SKM-1 treated with dmso at 0.1 percent for 144 hours (cell line): ENCODE results near the gene PPP2R5C.

Source experiments
- DNase-seq: peaks from one replicate; lab custom pipeline; 2025; ENCODE audit not compliant: unreplicated experiment; lab: John Stamatoyannopoulos, UW

PPP2R5C gene

GRCh38 chr14:101859958-101860357 is 98.4 kb downstream of the PPP2R5C start:
- no peak for DNase-seq

GRCh38 chr14:101861464-101861863 is 100.0 kb downstream of the PPP2R5C start:
- no peak for DNase-seq

GRCh38 chr14:101862177-101862576 is 100.7 kb downstream of the PPP2R5C start:
- no peak for DNase-seq

DNA sequence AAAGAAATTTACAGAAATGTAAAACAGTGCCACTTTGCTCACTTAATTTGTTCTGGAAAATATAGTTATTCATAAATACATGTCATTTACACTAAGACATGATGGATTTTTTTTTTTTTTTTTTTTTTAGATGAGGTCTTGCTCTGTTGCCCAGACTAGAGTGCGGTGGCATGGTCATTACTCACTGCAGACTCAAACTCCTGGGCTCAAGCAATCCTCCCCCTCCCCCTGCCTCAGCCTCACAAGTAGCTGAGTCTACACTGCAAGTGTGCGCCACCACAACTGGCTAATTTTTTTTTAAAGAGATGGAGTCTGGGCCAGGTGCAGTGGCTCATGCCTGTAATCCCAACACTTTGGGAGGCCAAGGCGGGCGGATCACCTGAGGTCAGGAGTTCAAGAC is 101.2 kb downstream of the PPP2R5C start:
- DNase-seq = no peak

- no peak for DNase-seq
Measured at GRCh38 chr14:101865288-101865687, 103.8 kb downstream of the PPP2R5C start.

DNA sequence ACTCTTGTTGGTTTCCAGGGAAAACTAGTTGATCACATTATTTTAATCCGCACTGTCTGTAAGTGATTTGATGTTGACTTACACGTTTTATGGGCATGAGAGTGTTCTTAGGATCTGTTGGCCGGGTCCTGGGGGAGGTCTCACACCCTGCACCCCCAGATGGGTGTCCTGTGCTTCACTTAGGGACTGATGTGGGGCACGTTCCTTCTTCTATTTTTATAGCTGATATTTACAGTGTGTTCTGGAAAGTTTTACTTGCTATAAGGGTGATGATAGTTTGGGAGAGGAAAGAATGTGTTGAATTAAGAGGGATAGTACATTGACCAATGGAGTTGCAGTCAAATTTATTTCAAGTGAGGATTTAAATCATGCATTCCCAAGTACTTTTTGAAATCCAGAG is 106.3 kb downstream of the PPP2R5C start:
- DNase-seq = no peak

GRCh38 chr14:101869217-101869616 is 107.7 kb downstream of the PPP2R5C start:
- no peak for DNase-seq

DNA sequence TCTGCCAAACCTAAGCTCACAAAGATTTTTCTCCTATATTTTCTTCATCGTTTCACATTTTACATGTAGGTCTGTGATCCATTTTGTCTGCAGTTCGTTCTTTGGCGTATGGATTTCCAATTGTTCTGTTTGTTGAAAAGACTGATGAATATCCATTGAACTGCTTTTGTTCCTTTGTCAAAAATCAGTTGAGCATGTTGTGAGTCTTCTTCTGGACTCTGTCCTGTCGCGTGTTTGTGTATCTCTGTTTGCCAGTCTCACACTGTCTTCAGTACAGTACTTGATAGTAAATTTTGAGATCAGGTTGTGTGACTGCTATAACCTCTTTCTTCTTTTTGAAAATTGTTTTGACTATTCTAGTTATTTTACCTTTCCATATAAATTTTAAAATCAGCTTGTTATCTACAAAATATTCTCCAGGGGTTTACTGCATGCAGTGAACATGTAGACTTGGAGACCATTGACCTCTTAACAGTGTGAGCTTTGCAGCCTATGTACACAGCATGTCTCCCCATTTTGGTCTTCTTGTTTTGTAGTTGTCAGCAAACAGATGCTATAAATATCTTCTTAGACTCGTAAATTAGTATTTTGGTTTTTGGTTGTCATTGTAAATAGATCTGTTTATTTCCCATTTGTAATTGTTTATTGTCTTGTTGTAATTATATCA is 108.9 kb downstream of the PPP2R5C start:
- DNase-seq = no peak

GRCh38 chr14:101872346-101872745 is 110.8 kb downstream of the PPP2R5C start:
- DNase-seq = no peak

GRCh38 chr14:101873076-101873825 is 111.7 kb downstream of the PPP2R5C start:
- no peak for DNase-seq

- DNase-seq = no peak
Measured at GRCh38 chr14:101873991-101874390, 112.5 kb downstream of the PPP2R5C start.

- DNase-seq = no peak
Measured at GRCh38 chr14:101875041-101875726, 113.7 kb downstream of the PPP2R5C start.

DNA sequence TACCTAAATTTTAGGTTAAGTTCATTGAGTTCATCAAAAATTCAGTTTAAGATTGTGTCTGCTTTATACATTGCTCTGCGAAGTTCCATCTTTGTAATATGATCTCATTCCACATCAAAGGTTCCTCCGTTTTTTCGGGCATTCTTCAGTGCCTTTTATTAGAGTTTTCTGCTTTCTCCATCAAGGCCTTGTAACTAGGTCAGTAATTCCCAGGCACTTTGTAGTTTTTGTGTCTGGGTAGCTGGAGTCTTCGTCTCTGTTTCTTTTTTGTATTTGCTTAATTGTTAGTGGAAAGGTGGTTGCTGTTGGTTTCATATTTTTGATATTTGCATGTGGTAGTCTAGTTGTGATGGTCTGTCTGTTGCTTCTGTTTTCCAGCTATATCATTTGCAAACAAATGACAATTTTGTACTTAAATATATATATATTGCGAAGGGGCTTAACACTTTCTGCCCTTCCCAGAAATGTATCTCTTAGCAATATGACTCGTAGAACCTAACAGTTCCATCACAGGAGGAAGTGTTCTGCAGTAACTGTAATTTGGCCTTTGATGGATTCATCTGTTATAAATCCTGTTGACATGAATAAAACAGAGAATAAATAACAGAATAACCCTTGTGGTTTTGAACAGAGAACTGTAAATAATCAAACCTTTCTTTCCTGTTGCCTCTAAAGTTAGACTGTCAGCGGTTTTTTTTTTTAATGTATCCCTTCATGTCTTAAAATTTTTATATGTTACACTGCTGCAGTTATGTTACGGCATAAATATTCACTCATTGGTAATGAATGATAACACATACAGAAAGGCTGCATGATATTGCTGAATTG is 114.4 kb downstream of the PPP2R5C start:
- no peak for DNase-seq

DNA sequence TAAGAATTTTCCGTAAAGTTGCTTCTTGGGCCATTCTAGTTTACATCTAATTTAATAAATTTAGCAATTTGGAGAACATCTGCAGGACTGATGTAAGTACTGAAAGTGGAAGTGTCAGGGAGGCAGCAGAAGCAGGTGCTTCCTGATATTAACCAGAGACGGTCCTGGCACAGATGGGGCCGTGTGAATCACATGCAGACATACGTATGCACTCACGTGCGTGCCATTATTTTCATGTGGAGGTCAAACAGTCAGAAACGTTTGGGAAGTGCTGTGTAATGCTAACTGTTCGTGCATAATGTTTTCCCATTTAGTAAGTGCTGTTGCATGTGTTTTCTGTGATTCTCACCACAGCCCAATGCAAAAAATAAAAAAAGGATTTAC is 115.0 kb downstream of the PPP2R5C start:
- peak; percentile 44 for DNase-seq

DNA sequence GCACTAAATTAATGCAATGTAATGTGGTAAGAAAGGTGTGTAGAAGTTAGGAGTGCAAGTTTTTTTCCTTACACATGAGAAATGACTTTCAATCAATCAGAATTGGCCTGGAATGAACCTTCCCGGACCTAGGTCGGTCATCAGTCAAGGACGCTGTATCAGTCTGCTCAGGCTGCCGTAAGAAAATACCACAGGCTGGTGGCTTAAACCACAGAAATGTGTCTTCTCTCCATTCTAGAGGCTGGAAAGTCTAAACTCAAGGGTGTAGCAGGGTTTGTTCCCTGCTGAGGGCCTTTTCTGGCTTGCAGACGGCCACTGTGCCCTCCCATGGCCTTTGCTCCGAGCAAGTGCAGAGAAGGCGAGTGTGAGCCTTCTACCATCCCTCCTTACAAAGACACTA is 116.3 kb downstream of the PPP2R5C start:
- DNase-seq = no peak

GRCh38 chr14:101878211-101878821 is 116.8 kb downstream of the PPP2R5C start:
- no peak for DNase-seq

- DNase-seq = no peak
Measured at GRCh38 chr14:101878822-101879528, 117.5 kb downstream of the PPP2R5C start.

DNA sequence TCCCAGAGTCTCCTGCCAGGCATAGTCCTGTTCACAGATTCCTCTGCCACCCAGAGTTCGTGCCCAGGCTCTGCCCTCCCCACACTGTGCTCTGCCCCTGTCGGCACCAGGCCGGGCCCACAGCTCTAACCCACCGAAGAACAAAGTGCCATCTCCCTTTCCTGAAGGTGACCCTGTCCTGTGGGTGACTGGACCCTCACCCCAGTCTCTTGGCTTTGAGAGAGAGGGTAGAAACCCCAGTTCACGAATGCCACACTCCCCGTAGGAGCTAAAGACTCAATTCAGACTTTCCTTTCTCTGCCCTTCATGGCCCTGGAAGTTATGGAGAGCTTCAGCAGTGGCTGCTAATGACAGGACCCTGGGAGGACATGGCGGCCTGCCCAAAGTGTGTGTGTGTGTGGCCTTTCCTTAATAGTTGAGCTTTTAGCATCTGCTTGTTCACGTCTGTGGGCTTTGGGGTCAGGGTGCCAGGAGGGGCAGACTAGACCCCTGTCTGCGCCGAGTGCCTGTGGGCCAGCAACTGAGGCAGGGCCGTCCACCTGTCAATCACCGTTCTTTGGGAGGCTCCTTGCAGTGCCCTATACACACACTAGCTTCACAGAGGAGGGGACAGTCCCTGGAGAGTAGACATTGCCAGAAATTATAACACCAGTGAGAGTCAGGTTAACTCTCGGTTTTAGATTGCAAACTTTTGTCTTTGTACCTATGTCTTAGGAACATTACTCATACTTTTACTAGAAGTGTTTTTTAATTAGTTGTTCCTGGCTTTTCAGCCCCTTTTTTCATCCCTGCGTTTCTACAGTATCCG is 118.2 kb downstream of the PPP2R5C start:
- DNase-seq = no peak

- no peak for DNase-seq
Measured at GRCh38 chr14:101881426-101881825, 119.9 kb downstream of the PPP2R5C start.
